ENCODE data around the gene MT1X.

Gene MT1X

GRCh38 chr16:56649271-56649670 is 33.0 kb upstream of the MT1X start:
- TF ChIP-seq CTCF (IDR thresholded peaks at IDR 0.05; ENCODE audit: unreplicated experiment in 3 of 3): no peak
- no peak overlapping the region for H3K27ac Mint-ChIP-seq
- H3K4me1 Mint-ChIP-seq: no peaks in the 10 kb centered on the region
- no peaks in the 10 kb centered on the region for H3K9me3 Mint-ChIP-seq
- no peak overlapping the region for H3K4me3 Mint-ChIP-seq
- H3K36me3 Mint-ChIP-seq (ENCODE audit: low read depth): no peaks in the 10 kb centered on the region
- peaks cover 100% of the 10 kb centered on the region for H3K27me3 Mint-ChIP-seq (ENCODE audit: low read depth)

GRCh38 chr16:56649820-56650219 is 32.5 kb upstream of the MT1X start:
- peaks cover 99% of the 10 kb centered on the region for H3K27me3 Mint-ChIP-seq (ENCODE audit: low read depth)
- H3K9me3 Mint-ChIP-seq: no peaks in the 10 kb centered on the region
- TF ChIP-seq CTCF (IDR thresholded peaks at IDR 0.05; ENCODE audit: unreplicated experiment in 3 of 3): no peak
- H3K36me3 Mint-ChIP-seq (ENCODE audit: low read depth): no peaks in the 10 kb centered on the region
- H3K4me3 Mint-ChIP-seq: no peak overlapping the region
- H3K4me1 Mint-ChIP-seq: no peaks in the 10 kb centered on the region
- H3K27ac Mint-ChIP-seq: no peak overlapping the region

- TF ChIP-seq CTCF (IDR thresholded peaks at IDR 0.05; ENCODE audit: unreplicated experiment in 3 of 3): no peak
- H3K36me3 Mint-ChIP-seq (ENCODE audit: low read depth): no peaks in the 10 kb centered on the region
- peaks cover 99% of the 10 kb centered on the region for H3K27me3 Mint-ChIP-seq (ENCODE audit: low read depth)
- no peaks in the 10 kb centered on the region for H3K4me1 Mint-ChIP-seq
- no peaks in the 10 kb centered on the region for H3K9me3 Mint-ChIP-seq
- no peak within 1 kb of the TSS for H3K4me3 Mint-ChIP-seq
- H3K27ac Mint-ChIP-seq: no peak within 1 kb of the TSS
Observed at GRCh38 chr16:56651586-56651985, 30.7 kb upstream of the MT1X start, which contains the start of gene MT1B. MT1B (plus strand) TSS chr16:56651886; CDS start chr16:56651954, 68 bp downstream.

- Mint-ChIP-seq H3K36me3 (ENCODE audit: low read depth) (no peaks in the 10 kb centered on the region), H3K27me3 (ENCODE audit: low read depth) (peaks cover 99% of the 10 kb centered on the region), H3K9me3 (no peaks in the 10 kb centered on the region), H3K27ac (no peak overlapping the region), H3K4me3 (no peak overlapping the region), H3K4me1 (no peaks in the 10 kb centered on the region)
- TF ChIP-seq CTCF (IDR thresholded peaks at IDR 0.05; ENCODE audit: unreplicated experiment in 3 of 3): no peak
Observed at GRCh38 chr16:56652600-56652999, 29.7 kb upstream of the MT1X start.

GRCh38 chr16:56653218-56653617 is 29.1 kb upstream of the MT1X start:
- H3K27me3 Mint-ChIP-seq (ENCODE audit: low read depth): peaks cover 99% of the 10 kb centered on the region
- H3K9me3 Mint-ChIP-seq: no peaks in the 10 kb centered on the region
- no peak overlapping the region for H3K4me3 Mint-ChIP-seq
- H3K27ac Mint-ChIP-seq: no peak overlapping the region
- no peaks in the 10 kb centered on the region for H3K36me3 Mint-ChIP-seq (ENCODE audit: low read depth)
- H3K4me1 Mint-ChIP-seq: peaks cover 5% of the 10 kb centered on the region
- TF ChIP-seq CTCF (IDR thresholded peaks at IDR 0.05; ENCODE audit: unreplicated experiment in 3 of 3): no peak

GRCh38 chr16:56657555-56658326 is 24.5 kb upstream of the MT1X start, which contains the start of gene MT1F:
MT1F (plus strand) TSS chr16:56657959; CDS start chr16:56658059, 100 bp downstream.
- Mint-ChIP-seq H3K4me3 (peak within 1 kb of the TSS; percentile 87 to 92 (median 89)), H3K36me3 (ENCODE audit: low read depth) (peaks cover 12% of the 10 kb centered on the region), H3K27ac (peak within 1 kb of the TSS in 2 of 3 experiments; percentile 28 to 79), H3K4me1 (peaks cover 9% of the 10 kb centered on the region), H3K27me3 (ENCODE audit: low read depth) (peaks cover 99% of the 10 kb centered on the region), H3K9me3 (no peaks in the 10 kb centered on the region)
- TF ChIP-seq CTCF (IDR thresholded peaks at IDR 0.05; ENCODE audit: unreplicated experiment in 3 of 3): no peak
